Fibroblast of the aortic adventitia (primary cell): ENCODE data around the gene TYK2. TPM values are rescaled to one million over a fixed set of nuclear protein-coding genes. Genes with fewer than 3 reads are reported as not detected.

Experiments
- DNase-seq: peaks from one replicate; pipeline ENCODE4 v3.0.0-alpha.2; 2010; ENCODE audit warnings: low read depth
- H3K4me3 ChIP-seq: 2 replicates; pipeline ENCODE4 v1.5.1; 2011; ENCODE audit warnings: low read depth, mild to moderate bottlenecking, control low read depth, low read length, moderate library complexity
- CTCF ChIP-seq: IDR thresholded peaks from 2 replicates; pipeline ENCODE4 v1.5.1; 2011; ENCODE audit warnings: mild to moderate bottlenecking, low read length, control low read depth, inconsistent platforms; ENCODE audit not compliant: insufficient read depth
- total RNA-seq: library from RNA; depleted of rRNA; stranded (reverse); fragments of >200 nt; gene quantifications from 2 replicates; pipeline ENCODE4 v1.2.3, GENCODE V29; 2012; ENCODE audit warnings: low replicate concordance

Gene TYK2
- total RNA-seq, 1 donor: 51.5 TPM

- no peak for TF ChIP-seq CTCF
- no peak for DNase-seq
- no peak overlapping the region for H3K4me3 ChIP-seq
Observed at GRCh38 chr19:10363789-10364281, 16.5 kb downstream of the TYK2 start.

GRCh38 chr19:10362259-10362658, 18.1 kb downstream of the TYK2 start:
- H3K4me3 ChIP-seq: no peak overlapping the region
- DNase-seq: no peak
- TF ChIP-seq CTCF: no peak

GRCh38 chr19:10361569-10362011, 18.8 kb downstream of the TYK2 start:
- TF ChIP-seq CTCF: no peak
- H3K4me3 ChIP-seq: no peak overlapping the region
- no peak for DNase-seq

GRCh38 chr19:10356431-10356830, 23.9 kb downstream of the TYK2 start:
- H3K4me3 ChIP-seq: no peak overlapping the region
- no peak for DNase-seq
- no peak for TF ChIP-seq CTCF

- no peak overlapping the region for H3K4me3 ChIP-seq
- peak; percentile 12 for DNase-seq
- TF ChIP-seq CTCF: no peak
Observed at GRCh38 chr19:10353793-10354391, 26.5 kb downstream of the TYK2 start.

GRCh38 chr19:10352764-10353671, 27.4 kb downstream of the TYK2 start:
- H3K4me3 ChIP-seq: no peak overlapping the region
- DNase-seq: peak; percentile 20
- TF ChIP-seq CTCF: no peak
